Raji (cell line): ENCODE data around the gene ADGRB3.

Experiments used
- POLR2A ChIP-seq: IDR thresholded peaks from 2 replicates; pipeline ENCODE4 v1.6.1; 2011; ENCODE audit warnings: low read depth, low read length, control low read depth; ENCODE audit not compliant: insufficient read depth

ADGRB3 gene

GRCh38 chr6:69216127-69216526 lies 581.0 kb downstream of the ADGRB3 start:
- no peak for TF ChIP-seq POLR2A

GRCh38 chr6:69217343-69217742 lies 582.3 kb downstream of the ADGRB3 start:
- no peak for TF ChIP-seq POLR2A

- no peak for TF ChIP-seq POLR2A
Measured at GRCh38 chr6:69220375-69220774, 585.3 kb downstream of the ADGRB3 start.

- TF ChIP-seq POLR2A: no peak
Measured at GRCh38 chr6:69232008-69232407, 596.9 kb downstream of the ADGRB3 start.

GRCh38 chr6:69232496-69232895 lies 597.4 kb downstream of the ADGRB3 start:
- no peak for TF ChIP-seq POLR2A

GRCh38 chr6:69232911-69233448 lies 597.9 kb downstream of the ADGRB3 start:
- TF ChIP-seq POLR2A: no peak

GRCh38 chr6:69238067-69238466 lies 603.0 kb downstream of the ADGRB3 start:
- TF ChIP-seq POLR2A: no peak

- TF ChIP-seq POLR2A: no peak
Measured at GRCh38 chr6:69246983-69247382, 611.9 kb downstream of the ADGRB3 start.

- TF ChIP-seq POLR2A: no peak
Measured at GRCh38 chr6:69261010-69261409, 625.9 kb downstream of the ADGRB3 start.

GRCh38 chr6:69263297-69263696 lies 628.2 kb downstream of the ADGRB3 start:
- no peak for TF ChIP-seq POLR2A

GRCh38 chr6:69265090-69265489 lies 630.0 kb downstream of the ADGRB3 start:
- TF ChIP-seq POLR2A: no peak

- TF ChIP-seq POLR2A: no peak
Measured at GRCh38 chr6:69265706-69266105, 630.6 kb downstream of the ADGRB3 start.

GRCh38 chr6:69276204-69276603 lies 641.1 kb downstream of the ADGRB3 start:
- no peak for TF ChIP-seq POLR2A

GRCh38 chr6:69279805-69280204 lies 644.7 kb downstream of the ADGRB3 start:
- TF ChIP-seq POLR2A: no peak

- TF ChIP-seq POLR2A: no peak
Measured at GRCh38 chr6:69280858-69281257, 645.8 kb downstream of the ADGRB3 start.

GRCh38 chr6:69284176-69284730 lies 649.2 kb downstream of the ADGRB3 start:
- no peak for TF ChIP-seq POLR2A

- TF ChIP-seq POLR2A: no peak
Measured at GRCh38 chr6:69285054-69285453, 650.0 kb downstream of the ADGRB3 start.
